Psoas muscle (tissue), 8 donors: ENCODE results near the gene CCDC8. TPM values are rescaled to one million over a fixed set of nuclear protein-coding genes. Genes with fewer than 3 reads are reported as not detected.

ENCODE experiments used
- ATAC-seq, 4 donors: fragments of 200-7000 bp; cut with Tn5 transposase; one replicate each; pipeline ENCODE4 v1.9.1; 2020; ENCODE audit warnings: moderate library complexity in 3 of 4, mild to moderate bottlenecking in 2 of 4
- DNase-seq, 2 donors: peaks; one replicate each; pipeline ENCODE4 v3.0.0-alpha.2; 2020
- H3K27ac ChIP-seq: fragments of 200-600 bp; one replicate; pipeline ENCODE4 v1.8.0; 2022
- H3K27me3 ChIP-seq, 3 donors: fragments of 200-600 bp in 1 of 3; one replicate each; pipeline versions ENCODE4 v1.6.1 to v1.8.0; 2013 to 2022; ENCODE audit warnings: low read length in 2 of 3, mild to moderate bottlenecking in 2 of 3, moderate library complexity in 1 of 3; ENCODE audit not compliant: insufficient read depth in 3 of 3
- H3K36me3 ChIP-seq, 2 donors: fragments of 200-600 bp in 1 of 2; one replicate each; pipeline versions ENCODE4 v1.6.1 to v1.8.0; 2013 to 2022; ENCODE audit warnings: low read depth in 1 of 2, mild to moderate bottlenecking in 1 of 2, moderate library complexity in 1 of 2; ENCODE audit not compliant: insufficient read depth in 1 of 2
- H3K4me1 ChIP-seq: fragments of 200-600 bp; one replicate; pipeline ENCODE4 v1.8.0; 2022
- H3K4me3 ChIP-seq: fragments of 200-600 bp; one replicate; pipeline ENCODE4 v1.8.0; 2022; ENCODE audit warnings: mild to moderate bottlenecking
- H3K9me3 ChIP-seq: fragments of 200-600 bp; one replicate; pipeline ENCODE4 v1.8.0; 2022
- CTCF ChIP-seq: fragments of 200-600 bp; IDR thresholded peaks from one replicate; pipeline ENCODE4 v1.8.0; 2022; ENCODE audit warnings: antibody characterized with exemption
- WGBS, 3 donors: extraction: QIAGEN DNeasy Blood & Tissue Kit; methylation state at CpG; one replicate each; pipeline versions ENCODE4 v1.1.6 to v1.1.7; 2013; 5-methylcytosine and 5-hydroxymethylcytosine counted together
- intact Hi-C, 2 donors: fragments of 100-400 bp; cut with DNase I; formaldehyde crosslinking; loops; one replicate each; pipeline versions ENCODE4 v1.11.0 to v1.14.2; 2022
- polyA plus RNA-seq, 3 donors: library from polyadenylated mRNA; stranded (reverse); fragments of 200-250 nt; gene quantifications; one replicate each; pipeline ENCODE4 v1.2.3, GENCODE V29; 2013
- total RNA-seq, 4 donors: library from RNA; stranded (reverse); fragmentation: NEBNext Ultra II Directional in 2 of 4; extraction: Animal tissue kit (Norgen Biotek cat#: 25700) in 2 of 4; gene quantifications; one replicate each; pipeline versions ENCODE4 v1.2.1 to v1.2.4, GENCODE V29; 2021 to 2023
- donor health status: healthy with polysubstance abuse.
- donor health status: DM: no; HTN: no; CAD: no; lungs with moderate emphysema.
- donor health status: Bipolar disorder and iron deficiency.
- donor health status: healthy.
- donor health status: DM: yes; HTN: yes; CAD: no.
- donor health status: DM: no; HTN: no; CAD: no.
- donor health status: DM: no; HTN: no; CAD: no.
- donor health status: DM: yes; HTN: yes; CAD: no.

Gene CCDC8
- total and polyA plus RNA-seq, 7 donors: 0.51 to 7.0 (median 1.6) TPM

- H3K4me3 ChIP-seq: no peak overlapping the region
- no peaks in the 10 kb centered on the region for H3K9me3 ChIP-seq
- intact Hi-C loops: no loop called here
- peaks cover 2 to 44% of the 10 kb centered on the region in 2 donors for H3K36me3 ChIP-seq
- H3K4me1 ChIP-seq: no peaks in the 10 kb centered on the region
- no peak overlapping the region for H3K27ac ChIP-seq
- H3K27me3 ChIP-seq: no peaks in the 10 kb centered on the region
- 75 to 79% (median 76%) methylated on average over 9 of the region's 9 CpGs for WGBS, 3 donors
- TF ChIP-seq CTCF: no peak
- DNase-seq (no peak), ATAC-seq (no peak)
Observed at GRCh38 chr19:46366620-46367292, 46.6 kb downstream of the CCDC8 start.

GRCh38 chr19:46365561-46365960 lies 47.8 kb downstream of the CCDC8 start:
- H3K27me3 ChIP-seq: no peaks in the 10 kb centered on the region
- no peaks in the 10 kb centered on the region for H3K9me3 ChIP-seq
- intact Hi-C loops: no loop called here
- ATAC-seq: no peak
- no peak for TF ChIP-seq CTCF
- no peak for DNase-seq
- H3K4me1 ChIP-seq: no peaks in the 10 kb centered on the region
- H3K27ac ChIP-seq: no peak overlapping the region
- H3K36me3 ChIP-seq: peaks cover 2 to 44% of the 10 kb centered on the region in 2 donors
- H3K4me3 ChIP-seq: no peak overlapping the region
- 65 to 72% (median 69%) methylated on average over 4 of the region's 4 CpGs for WGBS, 3 donors

- no peak for TF ChIP-seq CTCF
- DNase-seq (no peak), ATAC-seq (no peak)
- intact Hi-C loops: no loop called here
- WGBS, 3 donors: 92 to 98% (median 98%) methylated on average over 2 of the region's 2 CpGs
- Histone ChIP-seq H3K4me1 (no peaks in the 10 kb centered on the region), H3K36me3 (peaks cover 2 to 44% of the 10 kb centered on the region in 2 donors), H3K27me3 (no peaks in the 10 kb centered on the region), H3K27ac (no peak overlapping the region), H3K4me3 (no peak overlapping the region), H3K9me3 (no peaks in the 10 kb centered on the region)
Observed at GRCh38 chr19:46364359-46364758, 49.0 kb downstream of the CCDC8 start.

GRCh38 chr19:46361915-46362314 lies 51.4 kb downstream of the CCDC8 start:
- ATAC-seq (no peak), DNase-seq (no peak)
- no peaks in the 10 kb centered on the region for H3K4me1 ChIP-seq
- H3K9me3 ChIP-seq: no peaks in the 10 kb centered on the region
- TF ChIP-seq CTCF: no peak
- H3K27ac ChIP-seq: no peak overlapping the region
- 71 to 81% (median 72%) methylated on average over 2 of the region's 2 CpGs for WGBS, 3 donors
- intact Hi-C loops: no loop called here
- no peak overlapping the region for H3K4me3 ChIP-seq
- H3K36me3 ChIP-seq: peaks cover 2 to 48% of the 10 kb centered on the region in 2 donors
- H3K27me3 ChIP-seq: no peaks in the 10 kb centered on the region

Other genes starting within 250 kb of the CCDC8 start
- gene IGFL1, start 183.8 kb downstream of the CCDC8 start, total RNA-seq: not detected
- not detected for gene IGFL1, start 183.8 kb downstream of the CCDC8 start, polyA plus RNA-seq
- 10 to 100 TPM in 3 of 4 donors, 1 to 10 TPM in 1; 1.6 to 20.4 (median 11.7) TPM for gene HIF3A, start 116.5 kb downstream of the CCDC8 start, total RNA-seq
- 10 to 100 TPM in 1 of 3 donors, 1 to 10 TPM in 2; 5.3 to 12.1 (median 9.0) TPM for gene HIF3A, start 116.5 kb downstream of the CCDC8 start, polyA plus RNA-seq
- gene PPP5C, start 66.5 kb downstream of the CCDC8 start, total RNA-seq: 10 to 100 TPM; 47.7 to 69.4 (median 53.6) TPM
- 10 to 100 TPM; 39.7 to 73.6 (median 51.7) TPM for gene PPP5C, start 66.5 kb downstream of the CCDC8 start, polyA plus RNA-seq
- gene PNMA8C, start 15.4 kb upstream of the CCDC8 start, total RNA-seq: not detected
- gene PNMA8C, start 15.4 kb upstream of the CCDC8 start, polyA plus RNA-seq: under 1 TPM in 1 of 3 donors, not detected in 2; 0.01 TPM
- 1 to 10 TPM in 2 of 4 donors, under 1 TPM in 2; 0.48 to 3.8 (median 1.5) TPM for gene PNMA8A, start 58.0 kb upstream of the CCDC8 start, total RNA-seq
- 1 to 10 TPM in 1 of 3 donors, under 1 TPM in 2; 0.11 to 2.2 (median 0.38) TPM for gene PNMA8A, start 58.0 kb upstream of the CCDC8 start, polyA plus RNA-seq
- under 1 TPM; 0.17 to 0.52 (median 0.43) TPM for gene PNMA8B, start 82.3 kb upstream of the CCDC8 start, total RNA-seq
- under 1 TPM; 0.16 to 0.43 (median 0.18) TPM for gene PNMA8B, start 82.3 kb upstream of the CCDC8 start, polyA plus RNA-seq
- 100 to 1,000 TPM; 142 to 192 (median 175) TPM for gene CALM3, start 187.8 kb upstream of the CCDC8 start, total RNA-seq
- gene CALM3, start 187.8 kb upstream of the CCDC8 start, polyA plus RNA-seq: 100 to 1,000 TPM; 120 to 145 (median 124) TPM
- 1 to 10 TPM in 3 of 4 donors, under 1 TPM in 1; 0.82 to 7.0 (median 2.3) TPM for gene PTGIR, start 211.5 kb upstream of the CCDC8 start, total RNA-seq
- 1 to 10 TPM in 1 of 3 donors, under 1 TPM in 2; 0.74 to 1.2 (median 0.75) TPM for gene PTGIR, start 211.5 kb upstream of the CCDC8 start, polyA plus RNA-seq
- gene GNG8, start 222.6 kb upstream of the CCDC8 start, total RNA-seq: not detected
- gene GNG8, start 222.6 kb upstream of the CCDC8 start, polyA plus RNA-seq: not detected
- gene DACT3, start 247.6 kb upstream of the CCDC8 start, total RNA-seq: 1 to 10 TPM in 3 of 4 donors, under 1 TPM in 1; 0.76 to 1.6 (median 1.1) TPM
- under 1 TPM; 0.44 to 0.66 (median 0.53) TPM for gene DACT3, start 247.6 kb upstream of the CCDC8 start, polyA plus RNA-seq